ENCODE measurements around the gene SLC22A3.
"Not testable (repeated sequence)": the region's sequence is repeated elsewhere in the genome, so short reads cannot be mapped to it uniquely, and the experiment has no call there.

Gene SLC22A3

DNA sequence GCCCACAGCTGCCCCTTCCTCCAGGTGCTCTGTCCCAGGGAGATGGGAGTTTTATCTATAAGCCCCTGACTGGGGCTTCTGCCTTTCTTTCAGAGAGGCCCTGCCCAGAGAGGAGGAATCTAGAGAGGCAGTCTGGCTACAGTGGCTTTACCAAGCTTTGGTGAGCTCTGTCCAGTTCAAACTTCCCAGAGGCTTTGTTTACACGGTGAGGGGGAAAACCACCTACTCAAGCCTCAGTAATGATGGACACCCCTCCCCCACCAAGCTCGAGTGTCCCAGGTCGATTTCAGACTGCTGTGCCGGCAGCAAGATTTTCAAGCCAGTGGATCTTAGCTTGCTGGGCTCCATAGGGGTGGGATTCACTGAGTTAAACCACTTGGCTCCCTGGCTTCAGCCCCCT, 25.4 kb downstream of the SLC22A3 start:
- DNase-seq (ENCODE audit: low read depth in 2 of 2): not testable (repeated sequence)

- DNase-seq (ENCODE audit: low read depth in 2 of 2): no peak
Observed at GRCh38 chr6:160374836-160375560, 26.8 kb downstream of the SLC22A3 start.

DNA sequence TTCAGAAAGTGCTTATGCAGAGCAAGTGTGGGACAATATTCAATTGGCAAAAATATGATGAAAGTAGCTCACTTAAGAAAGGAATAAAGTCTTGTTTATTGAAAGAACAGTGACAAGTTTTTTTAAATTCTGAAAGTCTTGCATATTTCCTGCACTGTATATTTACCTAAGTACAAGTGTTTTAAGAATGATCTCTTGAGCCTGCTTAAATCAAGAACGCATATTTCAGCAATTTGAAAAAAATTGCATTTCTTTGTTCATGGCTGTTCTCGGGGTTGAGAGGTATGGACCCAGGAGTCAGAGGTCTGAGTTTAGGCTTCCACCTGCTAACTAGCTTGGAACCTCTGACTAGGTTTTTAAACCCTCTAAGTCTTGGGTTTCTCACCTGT, 27.4 kb downstream of the SLC22A3 start:
- DNase-seq (ENCODE audit: low read depth in 2 of 2): no peak

- DNase-seq (ENCODE audit: low read depth in 2 of 2): no peak
Observed at GRCh38 chr6:160376445-160376844, 28.3 kb downstream of the SLC22A3 start.

DNA sequence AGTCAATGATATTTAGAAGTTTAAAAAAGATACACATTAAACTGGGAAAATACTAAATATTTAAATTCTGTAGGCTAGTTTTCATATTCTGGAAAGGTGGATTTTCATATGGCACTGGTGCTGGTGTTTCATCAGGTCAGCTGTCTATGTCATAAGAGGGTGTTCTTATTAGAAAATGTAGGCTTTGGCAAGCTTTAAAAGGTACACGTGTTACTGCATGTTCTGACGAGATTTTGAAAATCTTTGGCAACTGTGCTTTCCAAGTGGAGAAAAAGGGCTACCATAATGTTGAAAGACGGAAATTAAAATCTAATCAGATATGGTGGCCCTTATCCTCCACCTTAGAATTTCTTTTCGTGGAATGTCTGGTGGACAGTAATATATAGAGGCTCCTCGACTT, 30.0 kb downstream of the SLC22A3 start:
- no peak for DNase-seq (ENCODE audit: low read depth in 2 of 2)

DNA sequence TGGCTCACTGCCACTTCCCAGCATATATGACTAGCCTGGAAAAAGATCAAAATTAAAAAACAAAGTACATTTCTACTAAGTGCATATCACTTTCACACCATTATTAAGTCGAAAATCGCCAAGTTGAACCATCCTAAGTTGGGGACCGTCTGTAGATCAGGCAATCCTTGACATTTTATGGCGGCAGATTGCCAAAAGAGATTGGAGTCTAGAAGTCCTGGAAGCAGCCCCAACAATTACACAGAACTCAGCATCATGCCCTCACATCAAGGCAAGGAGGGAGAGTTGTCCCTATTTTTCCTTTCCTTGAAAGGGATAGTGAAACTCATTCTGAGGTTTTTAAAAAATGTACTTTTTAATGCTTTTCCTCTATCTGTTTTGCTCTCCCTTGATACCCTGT, 30.7 kb downstream of the SLC22A3 start:
- no peak for DNase-seq (ENCODE audit: low read depth in 2 of 2)

- DNase-seq (ENCODE audit: low read depth in 2 of 2): no peak
Observed at GRCh38 chr6:160379466-160379865, 31.3 kb downstream of the SLC22A3 start.

DNA sequence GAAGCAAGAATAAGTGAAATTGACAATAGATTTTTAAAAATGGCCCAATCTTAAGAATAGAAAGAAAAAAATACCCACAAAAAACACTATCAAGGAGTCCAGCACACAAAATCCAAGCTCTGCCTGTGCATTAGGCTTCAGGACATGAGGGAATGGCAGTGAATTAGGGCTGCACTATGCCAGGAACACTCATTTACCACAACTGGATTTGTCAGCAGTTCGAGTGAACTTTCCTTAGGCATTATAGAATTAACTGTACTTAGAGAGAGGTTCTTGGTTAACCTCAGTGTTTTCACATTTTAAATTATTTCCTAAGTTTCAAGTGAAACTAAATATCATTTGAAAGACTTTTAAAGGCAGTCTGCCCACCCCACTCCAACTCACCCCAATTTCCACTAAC, 34.8 kb downstream of the SLC22A3 start:
- DNase-seq (ENCODE audit: low read depth in 2 of 2): no peak

DNA sequence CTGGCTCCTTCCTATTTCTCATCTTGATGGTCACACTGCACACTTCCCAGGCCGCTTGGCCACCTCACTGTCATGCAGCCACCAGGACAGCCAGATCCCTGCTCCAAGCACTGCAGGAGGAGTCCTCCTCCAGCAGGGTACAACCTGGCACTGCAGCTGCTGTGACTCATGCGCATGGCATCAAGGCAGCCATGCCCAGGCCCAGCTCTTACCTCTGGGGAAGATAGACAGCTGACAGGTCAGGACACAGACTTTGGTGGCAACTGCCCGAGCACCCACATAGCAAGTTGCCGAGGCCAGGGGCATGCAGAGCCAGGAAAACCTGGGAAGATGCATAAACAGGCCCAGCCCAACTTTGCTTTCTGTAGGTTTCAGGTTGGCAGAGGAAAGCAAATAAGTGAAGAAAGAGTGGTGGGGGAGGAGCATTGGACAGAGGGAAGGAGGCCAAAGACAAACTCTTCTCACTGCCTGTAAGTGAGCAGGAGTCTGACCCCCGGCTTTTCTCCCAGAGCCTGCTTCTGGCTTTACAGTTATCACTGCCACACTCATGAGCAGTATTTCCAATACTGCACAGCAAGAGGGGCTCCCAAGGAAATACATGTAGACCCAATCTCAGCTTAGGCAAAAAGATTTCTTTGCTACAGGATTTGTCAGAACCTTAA, 38.8 kb downstream of the SLC22A3 start:
- DNase-seq (ENCODE audit: low read depth in 2 of 2): no peak

DNA sequence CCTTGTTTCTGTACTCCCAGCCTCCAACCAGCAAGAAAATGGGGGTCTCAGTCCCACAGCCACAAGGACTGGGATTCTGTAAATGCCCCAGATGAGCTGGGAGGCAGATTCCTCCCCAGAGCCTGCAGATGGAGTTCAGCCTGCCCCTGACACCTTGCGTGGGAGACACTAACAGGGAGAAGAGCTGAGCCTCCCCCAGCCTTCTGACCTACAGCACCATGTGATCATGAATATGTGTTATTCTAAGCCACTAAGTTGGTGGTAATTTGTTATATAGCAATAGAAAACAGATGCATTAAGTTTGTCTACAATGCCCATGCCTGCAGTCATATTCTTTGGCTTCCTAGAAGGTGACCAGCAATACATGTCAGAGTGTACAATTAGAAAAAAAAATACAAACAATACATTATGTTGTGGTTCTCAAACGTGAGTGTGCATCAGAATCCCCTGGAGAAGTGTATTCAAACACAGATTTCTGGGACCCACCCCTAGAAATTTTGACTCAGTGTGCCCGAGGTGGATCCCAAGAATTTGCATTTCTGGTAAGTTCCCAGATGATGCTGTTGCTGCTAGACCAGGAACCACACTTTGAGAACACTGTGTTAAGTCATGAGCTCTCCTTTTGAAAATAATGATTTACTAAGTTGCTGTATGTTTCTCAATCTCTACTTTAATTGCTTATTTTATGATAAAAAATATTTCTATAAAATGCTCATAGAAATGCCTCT, 39.9 kb downstream of the SLC22A3 start:
- DNase-seq (ENCODE audit: low read depth in 2 of 2): no peak

DNA sequence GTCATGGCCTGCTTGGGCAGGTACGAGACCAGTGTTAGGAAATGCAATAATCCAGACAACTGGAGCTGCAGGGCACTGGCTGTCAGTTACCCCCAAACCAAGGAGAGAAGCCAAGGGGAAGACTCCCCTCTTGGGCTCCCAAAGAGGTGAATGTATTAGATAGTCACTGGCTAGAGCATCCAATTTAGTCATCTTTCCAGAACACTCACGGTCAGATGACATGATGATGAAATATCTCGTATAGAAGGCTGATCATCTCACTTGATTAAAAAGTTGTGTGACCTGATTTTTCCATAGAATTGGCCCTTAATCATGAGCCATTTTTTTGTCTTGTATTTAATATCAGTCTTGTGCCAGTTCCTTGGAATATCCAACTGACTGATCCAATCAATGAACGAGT, 40.7 kb downstream of the SLC22A3 start:
- no peak for DNase-seq (ENCODE audit: low read depth in 2 of 2)

GRCh38 chr6:160391419-160392116, 43.4 kb downstream of the SLC22A3 start:
- no peak for DNase-seq (ENCODE audit: low read depth in 2 of 2)

DNA sequence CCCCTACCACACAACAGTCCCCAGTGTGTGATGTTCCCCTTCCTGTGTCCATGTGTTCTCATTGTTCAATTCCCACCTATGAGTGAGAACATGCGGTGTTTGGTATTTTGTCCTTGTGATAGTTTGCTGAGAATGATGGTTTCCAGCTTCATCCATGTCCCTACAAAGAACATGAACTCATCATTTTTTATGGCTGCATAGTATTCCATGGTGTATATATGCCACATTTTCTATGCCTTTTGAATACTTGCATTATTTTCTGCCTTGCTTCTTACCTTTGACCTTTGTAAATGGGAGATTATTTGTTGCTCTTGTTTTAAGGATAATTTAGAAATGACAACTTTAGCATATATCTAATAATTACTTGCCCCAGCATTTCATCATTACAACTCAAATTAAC, 45.3 kb downstream of the SLC22A3 start:
- DNase-seq (ENCODE audit: low read depth in 2 of 2): not testable (repeated sequence)

GRCh38 chr6:160393891-160394653, 45.9 kb downstream of the SLC22A3 start:
- no peak for DNase-seq (ENCODE audit: low read depth in 2 of 2)

- DNase-seq (ENCODE audit: low read depth in 2 of 2): no peak
Observed at GRCh38 chr6:160394654-160395035, 46.5 kb downstream of the SLC22A3 start.

GRCh38 chr6:160395187-160395586, 47.0 kb downstream of the SLC22A3 start:
- no peak for DNase-seq (ENCODE audit: low read depth in 2 of 2)

DNA sequence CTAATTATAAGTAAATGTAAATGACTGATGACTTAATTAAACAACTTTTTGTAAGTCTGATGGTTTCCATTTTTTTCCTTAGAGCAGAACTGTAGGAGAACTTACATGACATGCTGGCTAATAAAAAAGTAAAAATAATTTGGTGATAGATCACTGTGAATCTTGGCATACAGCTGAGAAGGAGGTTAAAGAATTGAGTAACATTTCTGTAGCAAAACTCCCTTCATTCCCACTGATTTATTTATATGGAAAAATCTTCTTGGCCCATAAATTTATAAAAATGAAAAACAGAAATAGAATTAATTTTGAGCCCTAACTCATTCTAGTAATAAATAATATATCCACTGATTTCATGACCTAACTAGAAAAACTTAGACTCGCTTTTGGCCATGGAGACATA, 48.1 kb downstream of the SLC22A3 start:
- no peak for DNase-seq (ENCODE audit: low read depth in 2 of 2)

- DNase-seq (ENCODE audit: low read depth in 2 of 2): no peak
Observed at GRCh38 chr6:160398674-160399271, 50.6 kb downstream of the SLC22A3 start.

DNA sequence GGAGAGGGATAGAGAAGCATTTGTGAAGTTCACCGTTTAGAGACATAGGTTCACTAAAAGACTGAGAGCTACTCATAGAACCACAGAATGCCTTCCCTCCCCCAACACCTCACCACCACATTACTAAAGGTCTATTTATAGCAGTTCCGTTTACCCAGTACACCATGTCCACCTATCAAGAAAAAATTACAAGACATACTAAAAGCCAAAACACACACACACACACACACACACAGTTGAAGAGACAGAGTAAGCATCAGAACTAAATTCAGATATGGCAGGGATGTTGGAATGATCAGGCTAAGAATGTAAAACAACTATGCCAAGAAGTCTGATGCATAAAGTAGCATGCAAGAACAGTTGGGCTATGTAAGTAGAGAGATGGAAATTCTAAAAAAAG, 52.3 kb downstream of the SLC22A3 start:
- no peak for DNase-seq (ENCODE audit: low read depth in 2 of 2)

GRCh38 chr6:160408528-160408927, 60.4 kb downstream of the SLC22A3 start:
- no peak for DNase-seq (ENCODE audit: low read depth in 2 of 2)

GRCh38 chr6:160412993-160413392, 64.8 kb downstream of the SLC22A3 start:
- no peak for DNase-seq (ENCODE audit: low read depth in 2 of 2)

All from activated CD4-positive, alpha-beta T cell treated with anti-CD3 and anti-CD28 coated beads for 24 hours (primary cell).